ENCODE measurements around the gene ADAMTS2.

Gene ADAMTS2

DNA sequence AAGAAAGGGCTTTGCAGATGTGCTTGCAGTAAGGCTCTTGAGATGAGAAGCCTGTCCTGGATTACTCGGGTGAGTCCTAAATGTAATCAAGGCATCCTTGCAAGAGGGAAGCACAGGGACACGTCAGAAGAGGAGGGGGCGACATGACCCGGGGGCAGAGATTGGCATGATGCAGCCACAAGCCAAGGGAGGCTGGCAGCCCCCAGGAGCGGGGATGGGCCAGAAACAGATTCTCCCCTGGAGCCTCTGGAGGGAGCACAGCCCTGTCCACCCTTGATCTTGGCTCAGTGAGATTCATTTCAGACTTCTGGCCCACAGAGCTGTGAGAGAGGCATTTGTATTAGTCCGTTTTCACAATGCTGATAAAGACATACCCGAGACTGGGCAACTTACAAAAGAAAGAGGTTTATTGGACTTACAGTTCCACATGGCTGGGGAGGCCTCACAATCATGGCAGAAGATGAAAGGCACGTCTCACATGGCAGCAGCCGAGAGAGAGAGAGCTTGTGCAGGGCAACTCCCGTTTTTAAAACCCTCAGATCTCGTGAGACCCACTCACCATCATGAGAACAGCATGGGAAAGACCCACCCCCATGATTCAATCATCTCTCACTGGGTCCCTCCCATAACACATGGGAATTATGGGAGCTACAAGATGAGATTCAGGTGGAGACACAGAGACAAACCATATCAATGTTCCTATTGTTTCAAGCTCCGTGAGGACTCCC is 76.1 kb downstream of the ADAMTS2 start:
- Histone ChIP-seq H3K27me3 (ENCODE audit: control insufficient read depth, insufficient read depth, low read length) (no peaks in the 10 kb centered on the region), H3K9me3 (ENCODE audit: control insufficient read depth, insufficient read depth, low read length) (no peaks in the 10 kb centered on the region), H3K4me3 (ENCODE audit: low read length) (no peak overlapping the region), H3K4me1 (ENCODE audit: control insufficient read depth, insufficient read depth, low read length) (peaks cover 5% of the 10 kb centered on the region; the same call in 1 of the 2 replicates), H3K27ac (ENCODE audit: low read length) (no peak overlapping the region), H3K36me3 (ENCODE audit: control insufficient read depth, insufficient read depth, low read length) (no peaks in the 10 kb centered on the region)
- no CpG with 5 or more reads among the region's 12 CpGs for WGBS (ENCODE audit: insufficient coverage, insufficient read length)
- no peak for DNase-seq (ENCODE audit: low read depth, low spot score)

GRCh38 chr5:179268399-179268952 is 76.8 kb downstream of the ADAMTS2 start:
- H3K27ac ChIP-seq (ENCODE audit: low read length): no peak overlapping the region
- no CpG with 5 or more reads among the region's 16 CpGs for WGBS (ENCODE audit: insufficient coverage, insufficient read length)
- H3K27me3 ChIP-seq (ENCODE audit: control insufficient read depth, insufficient read depth, low read length): no peaks in the 10 kb centered on the region
- H3K4me3 ChIP-seq (ENCODE audit: low read length): no peak overlapping the region
- no peak for DNase-seq (ENCODE audit: low read depth, low spot score)
- peaks cover 5% of the 10 kb centered on the region; the same call in 1 of the 2 replicates for H3K4me1 ChIP-seq (ENCODE audit: control insufficient read depth, insufficient read depth, low read length)
- H3K36me3 ChIP-seq (ENCODE audit: control insufficient read depth, insufficient read depth, low read length): no peaks in the 10 kb centered on the region
- H3K9me3 ChIP-seq (ENCODE audit: control insufficient read depth, insufficient read depth, low read length): no peaks in the 10 kb centered on the region

DNA sequence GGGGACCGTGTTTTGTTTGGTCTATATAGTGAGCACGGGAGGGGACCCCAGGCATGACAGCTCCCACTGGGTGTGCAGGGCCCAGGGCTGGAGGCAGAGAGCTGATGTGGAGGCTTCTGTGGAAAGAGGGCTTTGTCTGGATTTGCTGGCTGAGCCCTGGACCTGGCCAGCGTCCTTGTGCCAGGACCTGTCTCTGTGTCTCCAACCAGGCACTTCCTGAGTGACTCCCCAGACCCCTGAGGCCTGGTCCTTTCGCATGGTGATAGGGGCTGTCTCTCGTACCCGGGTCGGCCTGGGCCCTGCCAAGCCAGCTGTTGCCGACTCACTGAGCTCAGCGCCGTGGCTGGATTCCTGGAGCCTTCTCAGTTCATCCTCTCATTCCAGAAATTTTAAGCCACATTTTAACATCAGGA is 77.6 kb downstream of the ADAMTS2 start:
- H3K36me3 ChIP-seq (ENCODE audit: control insufficient read depth, insufficient read depth, low read length): no peaks in the 10 kb centered on the region
- H3K4me1 ChIP-seq (ENCODE audit: control insufficient read depth, insufficient read depth, low read length): peaks cover 5% of the 10 kb centered on the region; the same call in 1 of the 2 replicates
- H3K27ac ChIP-seq (ENCODE audit: low read length): no peak overlapping the region
- H3K27me3 ChIP-seq (ENCODE audit: control insufficient read depth, insufficient read depth, low read length): no peaks in the 10 kb centered on the region
- no peak for DNase-seq (ENCODE audit: low read depth, low spot score)
- H3K9me3 ChIP-seq (ENCODE audit: control insufficient read depth, insufficient read depth, low read length): no peaks in the 10 kb centered on the region
- whole genome bisulfite sequencing (ENCODE audit: insufficient coverage, insufficient read length): no CpG with 5 or more reads among the region's 10 CpGs
- H3K4me3 ChIP-seq (ENCODE audit: low read length): no peak overlapping the region

GRCh38 chr5:179267071-179267670 is 78.1 kb downstream of the ADAMTS2 start:
- Histone ChIP-seq H3K9me3 (ENCODE audit: control insufficient read depth, insufficient read depth, low read length) (no peaks in the 10 kb centered on the region), H3K36me3 (ENCODE audit: control insufficient read depth, insufficient read depth, low read length) (no peaks in the 10 kb centered on the region), H3K4me1 (ENCODE audit: control insufficient read depth, insufficient read depth, low read length) (peaks cover 5% of the 10 kb centered on the region; the same call in 1 of the 2 replicates), H3K27ac (ENCODE audit: low read length) (no peak overlapping the region), H3K4me3 (ENCODE audit: low read length) (no peak overlapping the region), H3K27me3 (ENCODE audit: control insufficient read depth, insufficient read depth, low read length) (no peaks in the 10 kb centered on the region)
- WGBS (ENCODE audit: insufficient coverage, insufficient read length): no CpG with 5 or more reads among the region's 17 CpGs
- DNase-seq (ENCODE audit: low read depth, low spot score): no peak

DNA sequence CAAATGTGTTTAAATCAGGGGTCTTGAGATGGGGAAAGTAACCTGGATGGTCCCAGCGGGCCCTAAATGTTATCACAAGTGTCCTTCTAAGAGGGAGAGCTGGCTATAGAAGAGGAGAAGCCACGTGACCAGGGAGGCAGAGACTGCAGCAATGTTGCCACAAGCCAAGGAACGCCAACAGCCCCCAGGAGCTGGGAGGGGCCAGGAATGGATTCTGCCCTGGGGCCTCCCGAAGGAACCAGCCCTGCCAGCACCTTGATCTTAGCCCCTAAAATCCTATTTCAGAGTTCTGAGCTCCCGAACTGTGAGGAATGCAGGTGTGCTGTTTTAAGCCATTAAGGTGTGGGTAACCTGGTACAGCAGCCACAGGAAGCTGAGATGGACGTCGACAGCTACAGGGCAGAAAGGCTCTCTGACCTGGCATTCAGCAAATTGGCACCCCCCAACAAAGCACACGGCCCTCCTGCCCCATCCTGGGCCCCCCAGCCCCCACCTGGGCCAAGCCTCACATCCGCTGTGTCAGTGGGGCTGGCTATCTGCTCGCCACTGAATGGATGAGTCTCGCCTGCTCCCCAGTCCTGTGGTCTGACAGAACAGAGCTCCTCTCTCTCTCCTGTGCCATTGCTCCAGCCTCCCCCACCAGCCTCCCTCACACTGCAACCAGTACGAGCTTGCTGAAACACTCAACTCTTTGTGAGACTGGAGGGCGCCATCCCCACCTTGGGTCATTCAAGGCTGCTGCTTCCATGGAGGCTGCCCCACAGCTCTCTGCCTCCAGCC is 78.8 kb downstream of the ADAMTS2 start:
- no peaks in the 10 kb centered on the region for H3K27me3 ChIP-seq (ENCODE audit: control insufficient read depth, insufficient read depth, low read length)
- WGBS (ENCODE audit: insufficient coverage, insufficient read length): no CpG with 5 or more reads among the region's 13 CpGs
- H3K9me3 ChIP-seq (ENCODE audit: control insufficient read depth, insufficient read depth, low read length): no peaks in the 10 kb centered on the region
- no peaks in the 10 kb centered on the region for H3K36me3 ChIP-seq (ENCODE audit: control insufficient read depth, insufficient read depth, low read length)
- no peak overlapping the region for H3K27ac ChIP-seq (ENCODE audit: low read length)
- H3K4me1 ChIP-seq (ENCODE audit: control insufficient read depth, insufficient read depth, low read length): peaks cover 5% of the 10 kb centered on the region; the same call in 1 of the 2 replicates
- DNase-seq (ENCODE audit: low read depth, low spot score): no peak
- no peak overlapping the region for H3K4me3 ChIP-seq (ENCODE audit: low read length)

GRCh38 chr5:179265514-179266290 is 79.6 kb downstream of the ADAMTS2 start:
- no peaks in the 10 kb centered on the region for H3K36me3 ChIP-seq (ENCODE audit: control insufficient read depth, insufficient read depth, low read length)
- no peaks in the 10 kb centered on the region for H3K9me3 ChIP-seq (ENCODE audit: control insufficient read depth, insufficient read depth, low read length)
- H3K27me3 ChIP-seq (ENCODE audit: control insufficient read depth, insufficient read depth, low read length): no peaks in the 10 kb centered on the region
- no peak overlapping the region for H3K27ac ChIP-seq (ENCODE audit: low read length)
- peaks cover 6% of the 10 kb centered on the region; the same call in 1 of the 2 replicates for H3K4me1 ChIP-seq (ENCODE audit: control insufficient read depth, insufficient read depth, low read length)
- no CpG with 5 or more reads among the region's 35 CpGs for WGBS (ENCODE audit: insufficient coverage, insufficient read length)
- DNase-seq (ENCODE audit: low read depth, low spot score): no peak
- H3K4me3 ChIP-seq (ENCODE audit: low read length): no peak overlapping the region

GRCh38 chr5:179264783-179265513 is 80.3 kb downstream of the ADAMTS2 start:
- DNase-seq (ENCODE audit: low read depth, low spot score): no peak
- no peak overlapping the region for H3K4me3 ChIP-seq (ENCODE audit: low read length)
- H3K4me1 ChIP-seq (ENCODE audit: control insufficient read depth, insufficient read depth, low read length): peaks cover 6% of the 10 kb centered on the region; the same call in 1 of the 2 replicates
- no peaks in the 10 kb centered on the region for H3K36me3 ChIP-seq (ENCODE audit: control insufficient read depth, insufficient read depth, low read length)
- no peaks in the 10 kb centered on the region for H3K27me3 ChIP-seq (ENCODE audit: control insufficient read depth, insufficient read depth, low read length)
- H3K27ac ChIP-seq (ENCODE audit: low read length): no peak overlapping the region
- no CpG with 5 or more reads among the region's 24 CpGs for WGBS (ENCODE audit: insufficient coverage, insufficient read length)
- H3K9me3 ChIP-seq (ENCODE audit: control insufficient read depth, insufficient read depth, low read length): no peaks in the 10 kb centered on the region

DNA sequence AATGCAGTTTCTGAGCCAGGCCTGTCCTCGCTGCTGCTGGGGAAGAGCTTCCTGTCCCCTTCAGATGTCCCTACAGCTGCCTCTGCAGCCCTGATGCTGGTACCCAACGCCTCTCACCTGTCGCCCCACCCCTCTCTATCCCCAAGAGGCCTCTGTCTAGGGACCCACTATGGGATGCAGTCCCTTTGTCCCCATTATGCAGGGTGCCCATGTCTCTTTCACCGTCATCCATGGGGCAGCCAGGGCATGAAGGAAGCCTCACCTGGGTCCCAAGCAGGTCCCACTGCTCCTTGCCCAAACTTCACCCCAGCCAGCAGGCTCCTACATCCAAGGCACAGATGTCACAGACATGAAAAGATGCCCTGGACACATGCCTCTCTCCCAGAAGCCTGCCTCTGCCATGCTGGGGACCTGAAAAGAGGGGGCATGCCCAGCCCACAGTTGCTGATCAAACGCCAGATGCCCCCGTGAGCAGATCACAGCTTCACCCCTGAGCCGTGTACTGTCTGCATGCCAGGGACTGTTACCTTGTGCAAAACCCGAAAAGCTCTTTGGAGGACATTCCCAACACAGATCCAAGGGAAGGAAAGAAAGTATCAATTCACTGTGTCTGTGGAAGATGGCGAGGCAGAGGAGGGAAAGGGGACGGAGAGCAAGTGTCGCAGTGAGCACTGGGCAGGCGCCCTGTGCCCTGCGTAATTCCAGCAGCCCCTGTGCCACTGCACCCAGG is 81.0 kb downstream of the ADAMTS2 start:
- Histone ChIP-seq H3K4me1 (ENCODE audit: control insufficient read depth, insufficient read depth, low read length) (peaks cover 6% of the 10 kb centered on the region; the same call in 1 of the 2 replicates), H3K4me3 (ENCODE audit: low read length) (no peak overlapping the region), H3K27me3 (ENCODE audit: control insufficient read depth, insufficient read depth, low read length) (no peaks in the 10 kb centered on the region), H3K36me3 (ENCODE audit: control insufficient read depth, insufficient read depth, low read length) (no peaks in the 10 kb centered on the region), H3K27ac (ENCODE audit: low read length) (no peak overlapping the region), H3K9me3 (ENCODE audit: control insufficient read depth, insufficient read depth, low read length) (no peaks in the 10 kb centered on the region)
- DNase-seq (ENCODE audit: low read depth, low spot score): no peak
- no CpG with 5 or more reads among the region's 13 CpGs for WGBS (ENCODE audit: insufficient coverage, insufficient read length)

GRCh38 chr5:179263391-179264052 is 81.7 kb downstream of the ADAMTS2 start:
- WGBS (ENCODE audit: insufficient coverage, insufficient read length): no CpG with 5 or more reads among the region's 23 CpGs
- no peaks in the 10 kb centered on the region for H3K36me3 ChIP-seq (ENCODE audit: control insufficient read depth, insufficient read depth, low read length)
- H3K27me3 ChIP-seq (ENCODE audit: control insufficient read depth, insufficient read depth, low read length): no peaks in the 10 kb centered on the region
- no peak for DNase-seq (ENCODE audit: low read depth, low spot score)
- no peak overlapping the region for H3K4me3 ChIP-seq (ENCODE audit: low read length)
- H3K27ac ChIP-seq (ENCODE audit: low read length): no peak overlapping the region
- H3K9me3 ChIP-seq (ENCODE audit: control insufficient read depth, insufficient read depth, low read length): no peaks in the 10 kb centered on the region
- peaks cover 6% of the 10 kb centered on the region; the same call in 1 of the 2 replicates for H3K4me1 ChIP-seq (ENCODE audit: control insufficient read depth, insufficient read depth, low read length)

All from iPS DF 6.9 (cell line).